Neural cell (in vitro differentiated cells): ENCODE data around the gene TEAD4. TPM values are rescaled to one million over a fixed set of nuclear protein-coding genes. Genes with fewer than 3 reads are reported as not detected.

ENCODE experiments used
- H2AFZ ChIP-seq: fragments of 200-600, 300-800 bp; sonication (generic), shearing (Covaris generic); 2 replicates; pipeline ENCODE4 v1.6.0; 2014; ENCODE audit warnings: low read depth, mild to moderate bottlenecking, antibody characterized with exemption, low read length, moderate library complexity
- H3F3A ChIP-seq: fragments of 200-600 bp; shearing (Covaris generic); 2 replicates; pipeline ENCODE4 v1.6.1; 2016; ENCODE audit warnings: mild to moderate bottlenecking, moderate library complexity, mixed read lengths, antibody characterized with exemption, low read length; ENCODE audit not compliant: insufficient read depth, poor library complexity, severe bottlenecking
- H3K27ac ChIP-seq: fragments of 200-600, 300-800 bp; sonication (generic), shearing (Covaris generic); 2 replicates; pipeline ENCODE4 v1.5.1; 2014; ENCODE audit warnings: mild to moderate bottlenecking, low read length, moderate library complexity
- H3K27me3 ChIP-seq: fragments of 300-800, 200-600 bp; sonication (generic), shearing (Covaris generic); 2 replicates; pipeline ENCODE4 v1.6.0; 2014; ENCODE audit warnings: mild to moderate bottlenecking, low read depth, low read length, moderate library complexity; ENCODE audit not compliant: insufficient read depth
- H3K36me3 ChIP-seq: fragments of 300-800, 200-600 bp; sonication (generic), shearing (Covaris generic); 2 replicates; pipeline ENCODE4 v1.5.1; 2014; ENCODE audit warnings: mild to moderate bottlenecking, antibody characterized with exemption, low read length, moderate library complexity; ENCODE audit not compliant: insufficient read depth
- H3K4me2 ChIP-seq: fragments of 300-800, 200-600 bp; sonication (generic), shearing (Covaris generic); 2 replicates; pipeline ENCODE4 v1.6.0; 2014; ENCODE audit warnings: mild to moderate bottlenecking, low read length
- H3K4me3 ChIP-seq: fragments of 300-800, 200-600 bp; sonication (generic), shearing (Covaris generic); 2 replicates; pipeline ENCODE4 v1.5.1; 2014; ENCODE audit warnings: mild to moderate bottlenecking, low read length, moderate library complexity
- H3K79me2 ChIP-seq: fragments of 200-600 bp; shearing (Covaris generic); replicated peaks from 2 replicates; pipeline ENCODE4 v1.6.0; 2014; ENCODE audit warnings: mild to moderate bottlenecking, low read length, moderate library complexity; ENCODE audit not compliant: insufficient read depth
- H3K9ac ChIP-seq: fragments of 300-800, 200-600 bp; sonication (generic), shearing (Covaris generic); 2 replicates; pipeline ENCODE4 v1.6.1; 2016; ENCODE audit warnings: mild to moderate bottlenecking, low read length, mixed read lengths
- H3K9me2 ChIP-seq: fragments of 200-600 bp; shearing (Covaris generic); 2 replicates; pipeline ENCODE4 v1.6.1; 2016; ENCODE audit warnings: mild to moderate bottlenecking, low read length, mixed read lengths; ENCODE audit not compliant: insufficient read depth
- H3K9me3 ChIP-seq: fragments of 200-600, 300-800 bp; sonication (generic), shearing (Covaris generic); 2 replicates; pipeline ENCODE4 v1.6.1; 2016; ENCODE audit warnings: mild to moderate bottlenecking, mixed run types, low read length, moderate library complexity, mixed read lengths
- H4K20me1 ChIP-seq: fragments of 200-600 bp; shearing (Covaris generic); 2 replicates; pipeline ENCODE4 v1.6.1; 2016; ENCODE audit warnings: mild to moderate bottlenecking, mixed run types; ENCODE audit not compliant: insufficient read depth
- EZH2 ChIP-seq: fragments of 200-600, 300-800 bp; shearing (Covaris generic), sonication (generic); IDR thresholded peaks from 2 replicates; pipeline ENCODE4 v1.6.1; 2014; ENCODE audit warnings: antibody characterized with exemption, low read length, borderline replicate concordance, mild to moderate bottlenecking; ENCODE audit not compliant: insufficient read depth, poor library complexity, severe bottlenecking
- MXI1 ChIP-seq: fragments of 450-650 bp; conservative IDR thresholded peaks from 2 replicates; pipeline ENCODE4 v1.6.1; 2014; ENCODE audit warnings: antibody characterized with exemption, mild to moderate bottlenecking; ENCODE audit not compliant: poor library complexity, severe bottlenecking
- POLR2AphosphoS5 ChIP-seq: IDR thresholded peaks from 2 replicates; pipeline ENCODE4 v1.6.1; 2012
- REST ChIP-seq: IDR thresholded peaks from 2 replicates; pipeline ENCODE4 v1.6.1; 2012; ENCODE audit warnings: borderline replicate concordance
- SMC3 ChIP-seq: fragments of 450-650 bp; conservative IDR thresholded peaks from 2 replicates; pipeline ENCODE4 v1.6.1; 2014; ENCODE audit warnings: antibody characterized with exemption, mild to moderate bottlenecking, moderate library complexity; ENCODE audit not compliant: poor library complexity
- TAF1 ChIP-seq: IDR thresholded peaks from 2 replicates; pipeline ENCODE4 v1.6.1; 2012; ENCODE audit warnings: low read depth
- polyA plus RNA-seq: library from polyadenylated mRNA; depleted of rRNA; stranded (reverse); fragments of >200 nt; gene quantifications from 2 replicates; pipeline ENCODE4 v1.2.3, GENCODE V29; 2014
- TF ChIP-seq, protein P1 (sequence below): fragments of 450-650 bp; IDR thresholded peaks from 2 replicates; pipeline ENCODE4 v1.5.1; 2014; ENCODE audit warnings: antibody characterized with exemption, mild to moderate bottlenecking, moderate library complexity; ENCODE audit not compliant: poor library complexity, severe bottlenecking

TEAD4 gene
- polyA plus RNA-seq, 1 donor from 2014 or later, result 1.6 TPM

DNA sequence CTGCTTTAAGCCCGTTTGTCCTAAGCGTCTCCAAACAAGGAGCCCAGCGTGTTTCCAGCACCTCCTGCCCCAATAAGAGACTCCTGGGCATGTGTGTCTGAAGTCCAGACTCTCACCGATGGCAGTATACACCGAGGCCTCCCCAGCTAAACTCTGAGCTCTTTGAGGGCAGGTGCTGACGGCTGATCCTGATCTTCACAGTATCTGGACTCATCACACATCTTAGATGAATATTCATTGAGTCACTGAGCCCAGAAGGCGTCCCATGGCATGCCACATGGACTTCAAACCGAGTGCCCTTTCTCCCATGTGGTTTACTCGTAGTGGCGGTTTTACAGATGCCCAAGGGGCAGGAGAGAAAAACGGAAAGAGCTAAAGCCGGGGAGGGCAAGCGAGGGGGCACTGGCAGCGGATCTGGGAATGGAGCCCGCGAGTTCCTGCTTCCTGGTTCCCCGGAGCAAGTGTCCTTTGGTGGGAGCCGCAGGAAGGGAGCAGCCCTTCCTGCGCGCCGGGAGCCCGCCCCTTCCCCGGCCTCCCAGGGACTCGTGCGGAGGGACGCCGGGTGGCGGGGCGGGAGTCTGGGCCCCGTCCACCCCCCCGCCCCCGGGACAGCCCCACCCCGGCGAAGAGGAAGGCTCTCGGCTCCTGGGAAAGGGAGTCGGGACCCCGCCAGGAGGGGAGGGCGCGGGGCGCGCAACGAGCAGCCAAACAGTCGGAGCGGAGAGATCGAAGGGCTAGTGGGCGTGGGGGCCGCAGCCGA is 585 bp upstream of the TEAD4 start:
- H3K4me2 ChIP-seq, result peak overlapping the region; percentile 31
- H2AFZ ChIP-seq, result peak overlapping the region; percentile 14
- peak overlapping the region; percentile 39 for H3K9ac ChIP-seq
- no peaks in the 10 kb centered on the region for H3K9me3 ChIP-seq
- H3K79me2 ChIP-seq, result no peaks in the 10 kb centered on the region
- peaks cover 44% of the 10 kb centered on the region for H3K27me3 ChIP-seq
- TF ChIP-seq MXI1, result peak; percentile 31
- no peak for TF ChIP-seq POLR2AphosphoS5
- TF ChIP-seq REST, result no peak
- H3K4me3 ChIP-seq, result peak overlapping the region; percentile 71
- H3K36me3 ChIP-seq, result no peaks in the 10 kb centered on the region
- no peaks in the 10 kb centered on the region for H3F3A ChIP-seq
- no peaks in the 10 kb centered on the region for H3K9me2 ChIP-seq
- H3K27ac ChIP-seq, result no peak overlapping the region
- no peaks in the 10 kb centered on the region for H4K20me1 ChIP-seq

DNA sequence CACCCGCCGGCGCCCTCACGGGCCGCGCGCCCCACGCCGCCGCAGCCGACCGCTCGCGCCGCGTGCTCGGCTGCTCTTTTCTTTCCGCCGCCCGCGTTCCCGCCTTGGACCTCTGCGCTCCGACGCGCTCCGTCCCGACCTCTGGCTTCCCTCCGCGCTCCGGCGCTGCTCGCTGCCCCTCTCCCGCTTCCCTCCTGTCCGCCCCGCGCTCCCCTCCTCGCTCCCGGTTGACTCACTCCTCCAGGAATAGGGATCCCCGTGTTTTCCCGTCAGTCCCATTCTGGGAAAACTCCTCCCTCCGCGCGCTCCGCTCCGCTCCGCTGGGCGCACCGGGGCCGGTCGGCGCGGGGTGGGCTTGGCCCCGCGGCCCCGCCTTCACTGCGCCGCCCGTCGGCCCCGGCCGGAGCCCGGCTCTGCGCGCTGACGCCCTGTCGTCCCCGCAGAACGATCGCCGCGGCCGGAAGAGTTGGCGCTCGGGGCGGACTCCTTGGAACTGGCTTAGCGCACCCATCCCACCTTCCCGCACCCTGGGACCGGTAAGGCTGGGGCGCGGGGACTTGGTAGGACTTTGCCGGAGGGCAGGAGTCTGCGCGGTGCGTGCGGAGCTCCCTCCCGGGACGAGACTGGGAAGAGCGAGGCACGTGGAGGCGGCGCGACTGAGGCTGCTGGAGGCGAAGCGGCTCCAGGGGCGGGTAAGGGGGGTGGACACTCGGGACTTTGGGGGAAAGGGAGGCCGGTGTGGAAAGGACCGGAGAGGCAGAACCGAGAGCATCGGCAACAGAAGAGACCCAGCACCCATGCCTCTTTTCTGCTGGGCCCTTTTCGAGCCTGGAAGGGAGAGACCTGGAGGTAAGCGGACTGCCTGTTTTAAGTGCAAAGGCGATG is 550 bp downstream of the TEAD4 start:
- Histone ChIP-seq H3K79me2 (no peaks in the 10 kb centered on the region), H2AFZ (no peak overlapping the region), H3K27ac (no peak overlapping the region), H3K9ac (peak overlapping the region; percentile 50), H3K27me3 (peaks cover 44% of the 10 kb centered on the region), H4K20me1 (no peaks in the 10 kb centered on the region), H3F3A (no peaks in the 10 kb centered on the region), H3K4me3 (peak overlapping the region; percentile 71), H3K9me2 (no peaks in the 10 kb centered on the region), H3K36me3 (no peaks in the 10 kb centered on the region), H3K9me3 (no peaks in the 10 kb centered on the region), H3K4me2 (no peak overlapping the region)
- TF ChIP-seq TAF1 (no peak), REST (peak; percentile 92), EZH2 (no peak), MXI1 (peak; percentile 56), SMC3 (no peak)
- TF ChIP-seq, protein P1, sequence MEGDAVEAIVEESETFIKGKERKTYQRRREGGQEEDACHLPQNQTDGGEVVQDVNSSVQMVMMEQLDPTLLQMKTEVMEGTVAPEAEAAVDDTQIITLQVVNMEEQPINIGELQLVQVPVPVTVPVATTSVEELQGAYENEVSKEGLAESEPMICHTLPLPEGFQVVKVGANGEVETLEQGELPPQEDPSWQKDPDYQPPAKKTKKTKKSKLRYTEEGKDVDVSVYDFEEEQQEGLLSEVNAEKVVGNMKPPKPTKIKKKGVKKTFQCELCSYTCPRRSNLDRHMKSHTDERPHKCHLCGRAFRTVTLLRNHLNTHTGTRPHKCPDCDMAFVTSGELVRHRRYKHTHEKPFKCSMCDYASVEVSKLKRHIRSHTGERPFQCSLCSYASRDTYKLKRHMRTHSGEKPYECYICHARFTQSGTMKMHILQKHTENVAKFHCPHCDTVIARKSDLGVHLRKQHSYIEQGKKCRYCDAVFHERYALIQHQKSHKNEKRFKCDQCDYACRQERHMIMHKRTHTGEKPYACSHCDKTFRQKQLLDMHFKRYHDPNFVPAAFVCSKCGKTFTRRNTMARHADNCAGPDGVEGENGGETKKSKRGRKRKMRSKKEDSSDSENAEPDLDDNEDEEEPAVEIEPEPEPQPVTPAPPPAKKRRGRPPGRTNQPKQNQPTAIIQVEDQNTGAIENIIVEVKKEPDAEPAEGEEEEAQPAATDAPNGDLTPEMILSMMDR, result no peak
